ENCODE data around the gene RNU1-4.
"Not testable (repeated sequence)": the region's sequence is repeated elsewhere in the genome, so short reads cannot be mapped to it uniquely, and the experiment has no call there.

Gene RNU1-4

GRCh38 chr1:16707130-16708093 is 32.9 kb upstream of the RNU1-4 start:
- DNase-seq (ENCODE audit: low read depth); H3K4me3 ChIP-seq (ENCODE audit: low read depth, low read length): not testable (repeated sequence)

GRCh38 chr1:16708704-16709103 is 31.6 kb upstream of the RNU1-4 start:
- H3K4me3 ChIP-seq (ENCODE audit: low read depth, low read length); DNase-seq (ENCODE audit: low read depth): not testable (repeated sequence)

GRCh38 chr1:16709659-16710087 is 30.6 kb upstream of the RNU1-4 start:
- H3K4me3 ChIP-seq (ENCODE audit: low read depth, low read length); DNase-seq (ENCODE audit: low read depth): not testable (repeated sequence)

GRCh38 chr1:16710618-16711017 is 29.7 kb upstream of the RNU1-4 start:
- not testable (repeated sequence) for DNase-seq (ENCODE audit: low read depth); H3K4me3 ChIP-seq (ENCODE audit: low read depth, low read length)

- H3K4me3 ChIP-seq (ENCODE audit: low read depth, low read length); DNase-seq (ENCODE audit: low read depth): not testable (repeated sequence)
Measured at GRCh38 chr1:16712131-16712530, 28.2 kb upstream of the RNU1-4 start.

- H3K4me3 ChIP-seq (ENCODE audit: low read depth, low read length); DNase-seq (ENCODE audit: low read depth): not testable (repeated sequence)
Measured at GRCh38 chr1:16712582-16712981, 27.7 kb upstream of the RNU1-4 start.

- H3K4me3 ChIP-seq (ENCODE audit: low read depth, low read length); DNase-seq (ENCODE audit: low read depth): not testable (repeated sequence)
Measured at GRCh38 chr1:16712984-16713383, 27.3 kb upstream of the RNU1-4 start.

GRCh38 chr1:16713480-16713879 is 26.8 kb upstream of the RNU1-4 start:
- not testable (repeated sequence) for DNase-seq (ENCODE audit: low read depth)

GRCh38 chr1:16716691-16717335 is 23.5 kb upstream of the RNU1-4 start:
- H3K4me3 ChIP-seq (ENCODE audit: low read depth, low read length): no peak overlapping the region
- no peak for DNase-seq (ENCODE audit: low read depth)

More at GRCh38 chr1:16713480-16713879, 26.8 kb upstream of the RNU1-4 start:
- not testable (repeated sequence) for H3K4me3 ChIP-seq (ENCODE audit: low read depth, low read length)

- no peak overlapping the region for H3K4me3 ChIP-seq (ENCODE audit: low read depth, low read length)
- no peak for DNase-seq (ENCODE audit: low read depth)
Measured at GRCh38 chr1:16717336-16718098, 22.8 kb upstream of the RNU1-4 start.

GRCh38 chr1:16718099-16718907 is 22.0 kb upstream of the RNU1-4 start:
- not testable (repeated sequence) for DNase-seq (ENCODE audit: low read depth); H3K4me3 ChIP-seq (ENCODE audit: low read depth, low read length)

GRCh38 chr1:16718908-16719533 is 21.3 kb upstream of the RNU1-4 start:
- no peak overlapping the region for H3K4me3 ChIP-seq (ENCODE audit: low read depth, low read length)
- DNase-seq (ENCODE audit: low read depth): no peak

GRCh38 chr1:16719571-16720350 is 20.6 kb upstream of the RNU1-4 start:
- no peak overlapping the region for H3K4me3 ChIP-seq (ENCODE audit: low read depth, low read length)
- no peak for DNase-seq (ENCODE audit: low read depth)

GRCh38 chr1:16720351-16721223 is 19.7 kb upstream of the RNU1-4 start:
- no peak overlapping the region for H3K4me3 ChIP-seq (ENCODE audit: low read depth, low read length)
- no peak for DNase-seq (ENCODE audit: low read depth)

- no peak for DNase-seq (ENCODE audit: low read depth)
- H3K4me3 ChIP-seq (ENCODE audit: low read depth, low read length): no peak overlapping the region
Measured at GRCh38 chr1:16721871-16722641, 18.3 kb upstream of the RNU1-4 start.

Measured in skeletal muscle cell (primary cell).